ENCODE measurements around the gene RPF1.

GRCh38 chr1:84506729-84507453 lies 27.8 kb downstream of the RPF1 start:
- TF ChIP-seq SP1 (IDR thresholded peaks at IDR 0.05) (no peak), BHLHE40 (IDR thresholded peaks at IDR 0.05; ENCODE audit: borderline replicate concordance) (no peak), HDGF (IDR thresholded peaks at IDR 0.05; ENCODE audit: borderline replicate concordance) (no peak), FOXM1 (IDR thresholded peaks at IDR 0.05; ENCODE audit: borderline replicate concordance) (no peak), TARDBP (IDR thresholded peaks at IDR 0.05) (no peak), NFRKB (IDR thresholded peaks at IDR 0.05) (no peak), SUZ12 (IDR thresholded peaks at IDR 0.05) (no peak), LEF1 (IDR thresholded peaks at IDR 0.05; ENCODE audit: borderline replicate concordance) (no peak), ELF4 (IDR thresholded peaks at IDR 0.05) (no peak), FOXA1 (IDR thresholded peaks at IDR 0.05) (no peak), CTBP1 (IDR thresholded peaks at IDR 0.05; ENCODE audit: borderline replicate concordance) (no peak), PKNOX1 (IDR thresholded peaks at IDR 0.05) (no peak), ARNT (IDR thresholded peaks at IDR 0.05) (no peak)
